Skeletal muscle cell (primary cell): ENCODE measurements around the gene TIMM10B.

ENCODE experiments used
- DNase-seq: peaks from one replicate; pipeline ENCODE4 v3.0.0-alpha.2; 2010; ENCODE audit warnings: low read depth
- H3K4me3 ChIP-seq: 2 replicates; pipeline ENCODE4 v1.5.1; 2011; ENCODE audit warnings: low read depth, mild to moderate bottlenecking, control low read depth, low read length, moderate library complexity

Gene TIMM10B

DNA sequence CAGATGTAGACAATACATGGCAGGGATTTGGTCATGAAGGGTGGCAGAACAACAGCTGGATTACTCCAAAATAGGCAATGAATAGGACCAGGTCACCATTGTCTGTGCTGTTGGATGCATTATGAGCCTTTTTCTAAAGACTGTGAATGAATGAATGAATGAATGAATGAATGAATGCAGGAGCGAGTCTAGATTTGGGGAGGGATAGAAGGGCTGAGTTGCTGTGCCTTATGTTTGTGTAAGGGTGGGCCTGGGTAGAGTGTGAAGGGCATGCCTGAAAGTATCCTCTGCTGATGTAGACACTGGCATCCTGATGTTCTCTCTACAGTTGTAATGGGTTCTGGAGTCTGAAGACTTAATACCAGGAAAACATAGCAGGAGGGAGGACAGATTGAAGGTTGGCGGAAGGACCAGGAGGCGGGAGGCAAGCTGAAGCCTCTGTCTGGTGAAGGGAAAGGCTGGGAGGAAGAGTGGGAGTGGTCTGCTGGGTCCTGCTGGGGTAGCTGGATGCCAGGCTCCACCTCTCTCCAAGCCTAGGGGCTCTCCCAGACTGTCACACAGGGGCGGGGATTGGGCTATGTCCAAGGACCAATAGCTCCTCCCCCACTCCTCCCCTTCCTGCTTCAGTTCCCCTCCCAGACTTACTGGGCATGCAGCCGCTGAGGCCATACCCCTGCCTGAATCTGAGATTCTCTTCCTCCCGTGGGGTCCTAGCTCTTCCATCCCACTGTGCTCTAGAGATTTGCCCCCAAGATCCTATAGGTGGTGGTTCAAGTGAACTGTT, 12.4 kb upstream of the TIMM10B start:
- DNase-seq: peak; percentile 68
- H3K4me3 ChIP-seq: no peak overlapping the region

- DNase-seq: no peak
- no peak overlapping the region for H3K4me3 ChIP-seq
Measured at GRCh38 chr11:6469599-6469998, 11.7 kb upstream of the TIMM10B start.

DNA sequence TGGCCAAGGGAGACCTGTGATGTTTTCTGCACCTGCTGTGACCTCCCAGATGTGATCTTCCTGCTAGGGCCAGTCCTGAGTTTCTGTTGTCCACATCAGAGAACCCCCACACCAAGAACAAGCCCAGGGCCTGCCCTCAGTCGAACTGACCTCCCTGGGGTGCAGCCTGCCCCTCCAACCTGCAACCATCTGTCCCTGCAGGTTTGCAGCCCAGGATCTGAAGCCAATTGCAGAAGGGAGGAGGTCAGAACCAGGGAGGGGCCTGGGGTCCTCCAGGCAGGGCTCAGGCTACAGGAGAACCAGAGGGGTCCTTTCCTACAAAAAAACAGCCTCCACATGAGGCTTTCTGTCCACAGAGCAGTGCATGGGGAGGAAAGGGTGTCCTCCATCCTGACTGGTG, 8.4 kb upstream of the TIMM10B start:
- peak overlapping the region; percentile 88 for H3K4me3 ChIP-seq
- no peak for DNase-seq

- peak within 1 kb of the TSS; percentile 88 for H3K4me3 ChIP-seq
- DNase-seq: peak; percentile 75
Measured at GRCh38 chr11:6473451-6474412, 7.6 kb upstream of the TIMM10B start, which contains the start of gene TRIM3. Gene TRIM3 (minus strand): TSS chr11:6473941. CDS start chr11:6465695, 8,246 bp downstream.

DNA sequence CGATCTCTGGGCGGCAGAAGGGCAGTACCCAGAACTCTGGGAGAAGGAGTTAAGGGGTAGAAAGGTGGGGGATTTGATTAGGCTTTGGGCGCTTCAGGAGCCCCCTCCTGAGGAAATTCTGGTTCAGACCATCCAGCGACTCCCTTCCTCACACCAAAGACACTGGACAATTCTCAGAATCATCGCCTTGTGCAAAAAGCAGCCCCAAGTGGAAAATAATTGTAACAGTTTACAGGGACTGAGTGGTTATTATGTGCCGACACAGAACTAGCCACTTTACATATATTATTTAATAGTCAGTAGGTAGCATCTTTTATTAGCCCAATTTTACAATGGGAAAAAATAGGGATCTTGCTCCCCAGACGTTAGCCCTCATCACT, 6.9 kb upstream of the TIMM10B start:
- no peak for DNase-seq
- H3K4me3 ChIP-seq: peak overlapping the region; percentile 64

DNA sequence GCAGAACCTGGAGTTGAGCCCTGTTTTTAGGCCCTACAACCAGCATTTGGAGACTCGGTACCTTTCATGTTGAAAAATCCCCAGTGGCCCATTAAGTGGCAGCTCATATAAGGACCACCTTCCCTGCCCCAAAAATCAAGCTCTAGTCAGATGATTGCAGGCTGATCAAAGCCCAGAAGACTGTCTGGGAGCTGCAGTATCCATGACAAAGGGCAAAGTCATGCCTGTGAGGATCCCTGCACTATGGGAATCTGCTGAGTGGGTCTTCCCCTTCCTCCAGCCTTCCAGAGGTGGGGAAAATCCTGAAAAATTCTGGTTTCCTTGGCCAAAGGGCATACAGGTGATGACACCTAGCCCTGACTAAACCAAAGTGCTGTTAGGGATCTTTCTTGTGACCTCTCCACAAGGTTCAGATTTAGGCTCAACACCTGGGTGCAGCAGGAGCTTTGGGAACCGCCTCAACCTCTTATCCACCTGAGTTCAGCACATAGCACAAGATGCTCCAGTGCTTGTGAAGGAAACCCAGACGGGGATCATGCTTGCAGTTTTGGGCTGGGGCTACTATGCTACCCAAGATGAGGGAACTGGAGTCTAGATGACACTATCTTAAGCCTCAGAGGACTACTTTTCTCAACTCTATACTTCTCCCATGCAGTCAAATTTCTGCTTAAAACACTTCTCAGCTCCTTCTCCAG, 6.3 kb upstream of the TIMM10B start:
- peak overlapping the region; percentile 64 for H3K4me3 ChIP-seq
- no peak for DNase-seq

- DNase-seq: no peak
- H3K4me3 ChIP-seq: no peak overlapping the region
Measured at GRCh38 chr11:6475936-6476335, 5.4 kb upstream of the TIMM10B start.

GRCh38 chr11:6476571-6476970, 4.7 kb upstream of the TIMM10B start:
- DNase-seq: no peak
- no peak overlapping the region for H3K4me3 ChIP-seq

GRCh38 chr11:6480299-6480914, 894 bp upstream of the TIMM10B start:
- peak overlapping the region; percentile 80 for H3K4me3 ChIP-seq
- DNase-seq: no peak

DNA sequence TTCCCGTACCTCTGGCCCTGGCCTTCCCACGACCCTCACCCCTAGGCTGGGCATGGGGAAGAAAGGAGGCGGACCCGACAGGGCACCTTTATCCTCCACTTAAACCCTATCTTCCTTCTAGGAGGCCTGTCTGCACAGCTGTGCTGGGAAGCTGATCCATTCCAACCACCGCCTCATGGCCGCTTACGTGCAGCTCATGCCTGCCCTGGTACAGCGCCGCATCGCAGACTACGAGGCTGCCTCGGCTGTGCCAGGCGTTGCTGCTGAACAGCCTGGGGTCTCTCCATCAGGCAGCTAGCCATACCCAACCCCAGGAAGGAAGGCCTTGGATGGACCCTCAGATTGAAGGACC, 599 bp downstream of the TIMM10B start:
- no peak for DNase-seq
- peak overlapping the region; percentile 80 for H3K4me3 ChIP-seq

DNA sequence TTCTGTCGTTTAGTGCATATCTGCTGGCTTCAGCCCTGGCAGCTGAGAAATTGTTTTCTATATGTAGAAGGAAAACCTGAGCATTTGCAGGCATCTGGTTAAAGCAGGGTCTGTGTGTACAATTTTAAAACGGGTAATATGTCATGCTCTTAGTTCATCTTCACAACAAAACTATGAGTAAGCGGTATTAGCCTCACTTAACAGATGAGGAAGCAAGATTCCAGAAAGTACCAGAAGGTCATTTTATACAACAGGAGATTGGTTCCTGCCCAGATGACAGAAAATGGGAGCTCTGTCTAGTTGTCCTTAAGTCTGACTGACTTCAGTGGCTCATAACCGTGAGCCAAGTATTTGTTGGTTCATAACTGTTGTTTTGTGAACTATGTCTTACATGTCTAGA, 1.1 kb downstream of the TIMM10B start:
- DNase-seq: no peak

GRCh38 chr11:6483015-6483414, 1.7 kb downstream of the TIMM10B start:
- no peak overlapping the region for H3K4me3 ChIP-seq
- no peak for DNase-seq

More for the DNA sequence above, 1.1 kb downstream of the TIMM10B start:
- H3K4me3 ChIP-seq: peak overlapping the region; percentile 80

DNA sequence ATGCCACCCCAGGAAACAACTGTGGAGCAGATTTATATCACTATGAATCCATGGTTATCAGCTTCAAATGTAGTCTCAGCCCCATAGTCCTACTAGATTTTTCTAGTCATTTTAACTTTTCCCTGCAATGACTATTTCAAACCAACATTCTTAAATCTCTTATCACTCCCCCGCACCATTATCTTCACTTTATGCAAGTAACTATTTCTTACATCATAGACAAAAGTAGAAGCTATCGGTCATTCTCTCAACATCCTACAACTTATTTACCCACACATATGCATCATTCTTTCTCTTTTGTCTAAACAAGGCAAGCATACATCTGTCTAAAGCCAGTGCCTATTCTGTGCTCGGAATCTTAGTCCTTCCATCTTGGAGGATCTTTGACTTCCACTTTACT, 4.4 kb downstream of the TIMM10B start:
- no peak overlapping the region for H3K4me3 ChIP-seq
- DNase-seq: no peak

DNA sequence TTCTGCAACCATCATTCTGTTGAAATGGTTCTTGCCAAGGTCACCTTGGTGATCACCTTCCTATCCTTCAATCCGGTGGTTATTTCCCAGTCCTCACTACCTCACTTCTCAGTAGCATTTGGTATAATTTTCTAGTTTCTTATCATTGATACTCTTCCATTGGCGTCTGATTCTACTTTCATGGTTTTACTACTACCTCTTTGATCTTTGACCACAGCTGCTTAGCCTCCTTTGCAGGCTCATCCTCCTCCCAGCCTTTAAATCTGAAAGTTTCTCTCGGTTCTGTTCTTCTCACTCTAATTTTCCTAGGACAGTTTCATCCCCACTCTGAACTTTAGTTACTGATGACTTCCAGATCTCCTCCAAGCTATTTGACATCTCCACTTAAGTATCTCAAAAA, 5.0 kb downstream of the TIMM10B start:
- no peak overlapping the region for H3K4me3 ChIP-seq
- DNase-seq: no peak

GRCh38 chr11:6486938-6487337, 5.6 kb downstream of the TIMM10B start:
- no peak for DNase-seq
- no peak overlapping the region for H3K4me3 ChIP-seq

DNA sequence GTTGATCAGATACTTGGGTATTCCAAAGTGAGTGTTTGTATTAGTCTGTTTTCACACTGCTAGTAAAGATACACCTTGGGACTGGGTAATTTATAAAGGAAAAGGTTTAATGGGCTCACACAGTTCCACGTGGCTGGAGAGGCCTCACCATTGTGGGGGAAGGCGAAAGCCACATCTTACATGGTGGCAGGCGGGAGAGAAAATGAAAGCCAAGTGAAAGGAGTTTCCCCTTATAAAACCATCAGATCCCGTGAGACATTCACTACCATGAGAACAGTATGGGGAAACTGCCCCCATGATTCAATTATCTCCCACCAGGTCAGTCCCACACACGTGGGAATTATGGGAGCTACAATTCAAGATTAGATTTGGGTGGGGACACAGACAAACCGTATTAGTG, 7.0 kb downstream of the TIMM10B start:
- H3K4me3 ChIP-seq: no peak overlapping the region
- no peak for DNase-seq

DNA sequence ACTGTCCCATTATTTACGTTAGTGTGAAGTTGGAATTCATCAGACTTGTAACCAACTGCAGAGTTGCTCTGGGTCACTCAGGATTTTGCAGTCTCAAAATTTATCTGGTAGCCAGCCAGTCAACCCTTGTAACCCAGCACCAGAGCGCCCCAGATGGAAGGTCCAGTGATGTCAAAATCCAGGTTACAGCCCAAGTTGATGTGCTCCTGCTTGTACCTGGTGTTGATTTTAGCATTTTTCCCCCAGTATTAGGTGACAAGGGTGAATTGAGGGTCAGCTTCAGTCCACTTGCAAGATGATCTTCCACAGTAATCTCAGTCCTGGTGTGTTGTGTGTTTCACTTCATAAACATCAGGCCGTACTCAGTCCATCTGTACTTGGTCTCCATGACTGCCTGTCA, 7.5 kb downstream of the TIMM10B start:
- DNase-seq: no peak
- no peak overlapping the region for H3K4me3 ChIP-seq

DNA sequence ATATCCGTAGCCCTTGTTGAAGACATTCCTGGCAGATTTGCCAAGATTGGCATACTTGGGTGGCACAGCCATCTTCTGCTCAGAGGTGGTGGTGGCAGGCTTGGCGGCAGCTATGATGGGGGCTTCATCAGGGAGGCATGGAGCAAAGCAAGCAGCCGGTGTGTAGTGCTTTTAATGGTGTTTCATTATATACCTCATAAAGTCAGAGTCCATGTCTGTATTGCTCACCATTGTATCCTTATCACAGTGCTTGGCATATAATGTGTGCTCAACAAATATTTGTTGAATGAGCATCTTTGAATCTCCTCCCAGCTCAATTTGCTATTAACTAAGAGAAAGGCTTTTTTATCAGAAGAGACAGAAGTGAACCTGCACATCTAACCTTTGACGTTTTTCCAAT, 8.0 kb downstream of the TIMM10B start:
- no peak for DNase-seq
- H3K4me3 ChIP-seq: no peak overlapping the region

DNA sequence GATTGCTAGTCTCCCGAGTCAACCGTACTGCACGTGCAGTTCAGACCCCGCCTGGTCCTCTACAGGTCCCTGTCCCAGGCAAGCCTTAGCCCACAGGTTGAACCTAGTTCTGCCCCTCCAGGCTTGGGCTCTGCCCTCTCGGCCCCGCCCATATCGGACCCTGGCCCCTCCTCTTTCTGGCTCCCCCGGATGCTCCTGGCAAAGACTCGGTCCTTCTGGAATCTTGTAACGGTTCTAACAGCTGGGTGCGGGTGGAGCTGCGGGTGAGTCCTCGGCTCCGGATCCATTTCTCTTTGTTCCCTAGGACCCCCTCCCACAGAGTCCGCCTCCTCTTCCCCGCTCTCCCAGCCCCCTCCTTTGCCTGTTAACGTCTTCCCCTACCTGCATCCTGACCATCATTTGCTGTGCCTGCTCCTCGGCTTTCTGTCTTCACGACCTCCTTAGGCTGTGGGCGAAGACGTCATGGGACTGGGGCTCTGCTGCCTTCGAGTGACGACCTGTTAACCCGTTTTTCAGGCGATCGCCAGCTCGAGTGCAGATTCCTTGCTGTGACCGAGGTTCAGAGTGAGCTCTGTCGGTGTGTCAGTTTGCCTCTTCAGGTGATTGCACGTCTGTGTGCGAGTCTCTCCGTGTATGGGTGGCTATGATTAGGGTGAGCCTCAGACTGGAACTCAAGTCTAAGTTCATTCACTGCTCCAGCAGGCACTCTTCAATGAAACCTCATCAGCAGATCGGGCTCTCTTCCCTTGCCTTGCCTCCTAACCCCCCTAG, 16.0 kb downstream of the TIMM10B start, which contains the start of gene DNHD1:
TSS of gene DNHD1 (plus strand) at position 212 of the 771 bp plus-strand sequence. CDS start 936 bp downstream, outside the sequence.
- no peak within 1 kb of the TSS for H3K4me3 ChIP-seq
- no peak for DNase-seq
